GM21576 (cell line): ENCODE data around the gene SLC22A13.
"Not testable (repeated sequence)": the region's sequence is repeated elsewhere in the genome, so short reads cannot be mapped to it uniquely, and the experiment has no call there.

ENCODE experiments used
- ATAC-seq: cut with Tn5 transposase; IDR thresholded peaks from one replicate; pipeline ENCODE4 v1.9.1; 2021; ENCODE audit warnings: mild to moderate bottlenecking, moderate library complexity; ENCODE audit not compliant: unreplicated experiment

The SLC22A13 gene

GRCh38 chr3:38264353-38264771, 1.2 kb upstream of the SLC22A13 start:
- ATAC-seq: no peak

GRCh38 chr3:38264779-38265178, 833 bp upstream of the SLC22A13 start:
- ATAC-seq: no peak

GRCh38 chr3:38266810-38267209, 1.2 kb downstream of the SLC22A13 start:
- no peak for ATAC-seq

- ATAC-seq: no peak
Observed at GRCh38 chr3:38267662-38268061, 2.0 kb downstream of the SLC22A13 start.

- ATAC-seq: no peak
Observed at GRCh38 chr3:38268087-38268486, 2.5 kb downstream of the SLC22A13 start.

GRCh38 chr3:38268522-38268921, 2.9 kb downstream of the SLC22A13 start:
- no peak for ATAC-seq

GRCh38 chr3:38270606-38271005, 5.0 kb downstream of the SLC22A13 start:
- no peak for ATAC-seq

GRCh38 chr3:38271553-38271952, 5.9 kb downstream of the SLC22A13 start:
- ATAC-seq: no peak

- ATAC-seq: no peak
Observed at GRCh38 chr3:38274864-38275649, 9.4 kb downstream of the SLC22A13 start.

GRCh38 chr3:38275658-38276057, 10.0 kb downstream of the SLC22A13 start:
- ATAC-seq: no peak

- no peak for ATAC-seq
Observed at GRCh38 chr3:38276081-38276916, 10.7 kb downstream of the SLC22A13 start.

- no peak for ATAC-seq
Observed at GRCh38 chr3:38276917-38277630, 11.5 kb downstream of the SLC22A13 start.

GRCh38 chr3:38278841-38279240, 13.2 kb downstream of the SLC22A13 start:
- no peak for ATAC-seq

GRCh38 chr3:38281895-38282686, 16.5 kb downstream of the SLC22A13 start, which contains the start of gene SLC22A14:
SLC22A14 (plus strand) TSS chr3:38282294; CDS start chr3:38306027, 23,733 bp downstream.
- no peak for ATAC-seq

GRCh38 chr3:38283810-38284755, 18.5 kb downstream of the SLC22A13 start:
- no peak for ATAC-seq

GRCh38 chr3:38284756-38285150, 19.1 kb downstream of the SLC22A13 start:
- ATAC-seq: no peak

- not testable (repeated sequence) for ATAC-seq
Observed at GRCh38 chr3:38289286-38290217, 23.9 kb downstream of the SLC22A13 start.

- not testable (repeated sequence) for ATAC-seq
Observed at GRCh38 chr3:38297053-38297452, 31.4 kb downstream of the SLC22A13 start.
